HepG2 (cell line): ENCODE results near the gene CADM2. TPM values are rescaled to one million over a fixed set of nuclear protein-coding genes. Genes with fewer than 3 reads are reported as not detected.

Experiments used
- ATAC-seq: fragments of 200-7000 bp; cut with Tn5 transposase; 3 replicates; pipeline ENCODE4 v1.9.1; 2020; ENCODE audit warnings: mild to moderate bottlenecking, moderate library complexity
- BruUV-seq: library from RNA; stranded (reverse); fragments of 400-500 nt; replicated peaks from 2 replicates; lab custom pipeline; 2021; lab: Mats Ljungman, UMichigan
- CTCF ChIA-PET: fragments of 300-600 bp; formaldehyde crosslinking; extraction: SDS; loops from one replicate; lab custom pipeline; 2021; ENCODE audit warnings: low total read pairs, inconsistent platforms, low intra/inter-chr PET ratio; lab: Yijun Ruan, JAX
- POLR2A ChIA-PET: fragments of 350-600 bp; sonication (Branson Sonifier 250); formaldehyde crosslinking; loops from one replicate; lab custom pipeline; 2020; ENCODE audit warnings: antibody characterized with exemption, inconsistent platforms; lab: Yijun Ruan, JAX
- DNase-seq: peaks from one replicate; pipeline ENCODE4 v3.0.0-alpha.2; 2015; ENCODE audit warnings: low spot score
- FAIRE-seq: peaks from 3 replicates; lab custom pipeline; 2011; peaks lifted over from hg19 to GRCh38; lab: Jason Lieb, UNC
- H2AFZ ChIP-seq: one replicate; pipeline ENCODE4 v1.6.1; 2011; ENCODE audit warnings: low read length, inconsistent platforms
- H3K27ac ChIP-seq: fragments of 300-600 bp; 3 replicates; pipeline ENCODE4 v1.8.0; 2011; ENCODE audit warnings: mixed run types, mild to moderate bottlenecking, mixed read lengths, low read length, inconsistent platforms; ENCODE audit not compliant: insufficient read depth; ENCODE audit errors: extremely low read length
- H3K27me3 ChIP-seq, 2 experiments: fragments of 200-600 bp in 1 of 2; 2 replicates in 1 of 2; 3 replicates in 1 of 2; pipeline versions ENCODE4 v1.6.0 to v1.8.0; 2011; ENCODE audit warnings: low read length in 2 of 2, mild to moderate bottlenecking in 2 of 2, moderate library complexity in 2 of 2, inconsistent platforms in 1 of 2; ENCODE audit not compliant: insufficient read depth in 2 of 2, control insufficient read depth in 1 of 2
- H3K36me3 ChIP-seq, 2 experiments: fragments of 200-600 bp in 1 of 2; replicated peaks in 1 of 2; 2 replicates in 1 of 2; 3 replicates in 1 of 2; pipeline versions ENCODE4 v1.5.1 to v1.8.0; 2011; ENCODE audit warnings: low read length in 2 of 2, inconsistent platforms in 1 of 2; ENCODE audit not compliant: insufficient read depth in 2 of 2, control insufficient read depth in 1 of 2
- H3K4me1 ChIP-seq: 2 replicates; pipeline ENCODE4 v1.5.1; 2012; ENCODE audit warnings: low read length, inconsistent platforms; ENCODE audit not compliant: insufficient read depth
- H3K4me2 ChIP-seq: 2 replicates; pipeline ENCODE4 v1.6.0; 2011; ENCODE audit warnings: low read depth, low read length, inconsistent platforms
- H3K4me3 ChIP-seq, 3 experiments: fragments of 200-600 bp in 1 of 3; sonication (generic), shearing (Covaris generic) in 1 of 3; replicated peaks in 1 of 3; 2 replicates each; pipeline ENCODE4 v1.5.1; 2011 to 2016; ENCODE audit warnings: low read length in 3 of 3, inconsistent platforms in 2 of 3, low read depth in 2 of 3, mild to moderate bottlenecking in 2 of 3, control low read depth in 1 of 3, mixed read lengths in 1 of 3; ENCODE audit not compliant: insufficient read depth in 1 of 3
- H3K79me2 ChIP-seq: one replicate; pipeline ENCODE4 v1.6.1; 2011; ENCODE audit warnings: low read length, inconsistent platforms; ENCODE audit not compliant: insufficient read depth
- H3K9ac ChIP-seq: 2 replicates; pipeline ENCODE4 v1.6.0; 2011; ENCODE audit warnings: mild to moderate bottlenecking, low read depth, low read length, inconsistent platforms; ENCODE audit not compliant: insufficient read depth
- H3K9me3 ChIP-seq: 2 replicates; pipeline ENCODE4 v1.5.1; 2012; ENCODE audit warnings: mild to moderate bottlenecking, low read length
- H4K20me1 ChIP-seq: 2 replicates; pipeline ENCODE4 v1.6.0; 2011; ENCODE audit warnings: inconsistent platforms, mild to moderate bottlenecking, low read length, moderate library complexity; ENCODE audit not compliant: insufficient read depth
- BRCA1 ChIP-seq: sonication (generic); formaldehyde crosslinking; IDR thresholded peaks from 2 replicates; pipeline ENCODE4 v1.4.0; 2020; ENCODE audit warnings: missing genetic modification reagents
- JUN ChIP-seq: sonication (generic); formaldehyde crosslinking; IDR thresholded peaks from 2 replicates; pipeline ENCODE4 v1.4.0; 2020; ENCODE audit warnings: mild to moderate bottlenecking, missing genetic modification reagents
- KLF13 ChIP-seq: sonication (generic); formaldehyde crosslinking; IDR thresholded peaks from 2 replicates; pipeline ENCODE4 v1.4.0; 2020; ENCODE audit warnings: mild to moderate bottlenecking, missing genetic modification reagents
- ZNF337 ChIP-seq: sonication (generic); formaldehyde crosslinking; IDR thresholded peaks from 2 replicates; pipeline ENCODE4 v1.5.1; 2020; ENCODE audit warnings: missing genetic modification reagents, low read depth, mild to moderate bottlenecking, borderline replicate concordance
- ZNF451 ChIP-seq: sonication (generic); formaldehyde crosslinking; IDR thresholded peaks from 2 replicates; pipeline ENCODE4 v1.5.0; 2020; ENCODE audit warnings: mild to moderate bottlenecking, missing genetic modification reagents
- ZNF766 ChIP-seq: sonication (generic); formaldehyde crosslinking; IDR thresholded peaks from 2 replicates; pipeline ENCODE4 v1.5.0; 2020; ENCODE audit warnings: missing genetic modification reagents, borderline replicate concordance
- WGBS: methylation state at CpG from one replicate; pipeline ENCODE4 v1.1.6; 2017; ENCODE audit warnings: low lambda C conversion rate; 5-methylcytosine and 5-hydroxymethylcytosine counted together
- in situ Hi-C: cut with HindIII; loops from 2 replicates; pipeline ENCODE4 v1.10.0; 2017; ENCODE audit warnings: low pct_unique_long_range_greater_than_20kb; ENCODE audit not compliant: extremely low pct_ligation_motif_present
- intact Hi-C: fragments of 100-400 bp; cut with micrococcal nuclease; formaldehyde crosslinking; loops from one replicate; pipeline ENCODE4 v1.10.0; 2022; ENCODE audit not compliant: unreplicated experiment
- polyA plus RNA-seq, 8 experiments: library from polyadenylated mRNA; depleted of rRNA in 3 of 8; stranded (reverse) in 7 of 8; unstranded in 1 of 8; fragments of >200 nt; fragmentation: Illumina TruSeq in 4 of 8; extraction: Trizol in 4 of 8; gene quantifications; 2 replicates each; pipeline versions ENCODE4 v1.2.1 to v1.2.3, GENCODE V29; 2011 to 2016; ENCODE audit warnings: low read depth in 4 of 8, missing spikeins in 1 of 8, mixed read lengths in 1 of 8; ENCODE audit not compliant: insufficient read depth in 1 of 8
- total RNA-seq, 5 experiments: library from RNA; depleted of rRNA; stranded (reverse); fragments of >200 nt; fragmentation: Illumina TruSeq; extraction: Trizol; gene quantifications; 2 replicates each; pipeline ENCODE4 v1.2.3, GENCODE V29; 2016; ENCODE audit warnings: low read depth in 1 of 5
- TF ChIP-seq, protein P1 (sequence below): sonication (generic); formaldehyde crosslinking; IDR thresholded peaks from 2 replicates; pipeline ENCODE4 v1.4.0; 2020; ENCODE audit warnings: missing genetic modification reagents, low read depth, mild to moderate bottlenecking, borderline replicate concordance
- TF ChIP-seq, protein P2 (sequence below): sonication (generic); formaldehyde crosslinking; IDR thresholded peaks from 2 replicates; pipeline ENCODE4 v1.5.0; 2020; ENCODE audit warnings: missing genetic modification reagents

CADM2 gene
- total and polyA plus RNA-seq, 2 of the 13 experiments (the other 11 are each of a cell fraction or from before 2014, with no cell fraction given), result not detected

DNA sequence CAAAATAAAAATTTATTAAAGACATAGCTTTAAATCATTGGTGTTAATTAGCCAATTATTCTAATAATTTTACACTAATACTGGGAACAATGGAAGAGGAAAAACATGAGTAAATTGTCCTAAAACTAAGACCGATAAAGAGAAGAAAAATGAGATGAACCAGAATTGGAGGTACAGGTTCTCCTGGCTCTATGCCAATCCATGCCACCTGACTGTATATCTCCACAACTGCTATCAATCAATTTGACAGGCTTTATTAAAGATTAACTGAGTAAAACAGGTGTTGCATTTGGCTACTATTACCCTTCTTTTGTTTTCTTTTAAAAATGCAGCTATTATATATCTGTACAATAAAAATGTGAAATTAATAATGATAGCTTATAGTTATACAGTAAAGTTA, 850.0 kb downstream of the CADM2 start:
- CTCF ChIA-PET, result no interaction called here
- in situ Hi-C loops, result no loop called here
- Histone ChIP-seq H3K79me2 (no peaks in the 10 kb centered on the region), H3K4me1 (no peaks in the 10 kb centered on the region), H3K9me3 (no peaks in the 10 kb centered on the region), H4K20me1 (no peaks in the 10 kb centered on the region), H3K9ac (no peak overlapping the region), H3K27ac (no peak overlapping the region), H3K27me3 (no peaks in the 10 kb centered on the region), H3K36me3 (no peaks in the 10 kb centered on the region), H2AFZ (no peak overlapping the region), H3K4me3 (no peak overlapping the region), H3K4me2 (no peak overlapping the region)
- WGBS, result 0% methylated on average over 1 of the region's 1 CpG
- ATAC-seq, result no peak
- BruUV-seq, result no TSS peak
- TF ChIP-seq ZNF337 (CRISPR knock-in tag), result no peak
- no peak for TF ChIP-seq ZNF766 (CRISPR knock-in tag)
- TF ChIP-seq, protein P1, sequence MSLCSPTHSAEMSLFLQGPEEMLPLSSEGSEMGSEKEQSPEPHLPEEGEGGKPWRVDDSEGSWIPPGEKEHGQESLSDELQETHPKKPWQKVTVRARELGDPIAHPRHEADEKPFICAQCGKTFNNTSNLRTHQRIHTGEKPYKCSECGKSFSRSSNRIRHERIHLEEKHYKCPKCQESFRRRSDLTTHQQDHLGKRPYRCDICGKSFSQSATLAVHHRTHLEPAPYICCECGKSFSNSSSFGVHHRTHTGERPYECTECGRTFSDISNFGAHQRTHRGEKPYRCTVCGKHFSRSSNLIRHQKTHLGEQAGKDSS (CRISPR knock-in tag), result no peak
- TF ChIP-seq KLF13, result no peak
- TF ChIP-seq, protein P2, sequence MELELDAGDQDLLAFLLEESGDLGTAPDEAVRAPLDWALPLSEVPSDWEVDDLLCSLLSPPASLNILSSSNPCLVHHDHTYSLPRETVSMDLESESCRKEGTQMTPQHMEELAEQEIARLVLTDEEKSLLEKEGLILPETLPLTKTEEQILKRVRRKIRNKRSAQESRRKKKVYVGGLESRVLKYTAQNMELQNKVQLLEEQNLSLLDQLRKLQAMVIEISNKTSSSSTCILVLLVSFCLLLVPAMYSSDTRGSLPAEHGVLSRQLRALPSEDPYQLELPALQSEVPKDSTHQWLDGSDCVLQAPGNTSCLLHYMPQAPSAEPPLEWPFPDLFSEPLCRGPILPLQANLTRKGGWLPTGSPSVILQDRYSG (CRISPR knock-in tag), result no peak
- no peak for TF ChIP-seq BRCA1 (CRISPR knock-in tag)
- TF ChIP-seq JUN (CRISPR knock-in tag), result no peak
- TF ChIP-seq ZNF451 (CRISPR knock-in tag), result no peak
- intact Hi-C loops, result loop anchor here (10.0 kb wide), 2 partner anchors 144 to 234 kb away; no protein-coding TSS in a partner anchor
- FAIRE-seq, result no peak
- DNase-seq, result no peak
- POLR2A ChIA-PET, result no interaction called here
